HG02970 (cell line): ENCODE data around the gene CHSY3.
A peak's percentile ranks its signal among the peaks of the same experiment; 100 is the strongest.
"Not testable (repeated sequence)": the region's sequence is repeated elsewhere in the genome, so short reads cannot be mapped to it uniquely, and the experiment has no call there.

Experiments used
- ATAC-seq: cut with Tn5 transposase; IDR thresholded peaks from one replicate; pipeline ENCODE4 v1.9.1; 2021; ENCODE audit warnings: mild to moderate bottlenecking, moderate library complexity, moderate number of reproducible peaks; ENCODE audit not compliant: unreplicated experiment, low FRiP score

The CHSY3 gene

GRCh38 chr5:130138406-130139045 lies 234.3 kb downstream of the CHSY3 start:
- no peak for ATAC-seq

GRCh38 chr5:130141659-130142320 lies 237.5 kb downstream of the CHSY3 start:
- ATAC-seq: peak; percentile 59

- ATAC-seq: no peak
These were observed 247.0 kb downstream of the CHSY3 start for GRCh38 chr5:130151239-130151638.

GRCh38 chr5:130155345-130156011 lies 251.2 kb downstream of the CHSY3 start:
- ATAC-seq: no peak

GRCh38 chr5:130158036-130158435 lies 253.8 kb downstream of the CHSY3 start:
- no peak for ATAC-seq

- no peak for ATAC-seq
These were observed 255.7 kb downstream of the CHSY3 start for GRCh38 chr5:130159968-130160367.

GRCh38 chr5:130164966-130165365 lies 260.7 kb downstream of the CHSY3 start:
- ATAC-seq: no peak

GRCh38 chr5:130166839-130167490 lies 262.7 kb downstream of the CHSY3 start:
- ATAC-seq: no peak

- ATAC-seq: no peak
These were observed 263.9 kb downstream of the CHSY3 start for GRCh38 chr5:130168211-130168610.

GRCh38 chr5:130171699-130172098 lies 267.4 kb downstream of the CHSY3 start:
- no peak for ATAC-seq

GRCh38 chr5:130183115-130183514 lies 278.9 kb downstream of the CHSY3 start:
- ATAC-seq: no peak

GRCh38 chr5:130189961-130190360 lies 285.7 kb downstream of the CHSY3 start:
- ATAC-seq: no peak

- no peak for ATAC-seq
These were observed 294.7 kb downstream of the CHSY3 start for GRCh38 chr5:130198927-130199326.

- ATAC-seq: no peak
These were observed 302.4 kb downstream of the CHSY3 start for GRCh38 chr5:130206686-130207085.

GRCh38 chr5:130213607-130214006 lies 309.3 kb downstream of the CHSY3 start:
- ATAC-seq: no peak

- no peak for ATAC-seq
These were observed 312.0 kb downstream of the CHSY3 start for GRCh38 chr5:130216286-130216685.

GRCh38 chr5:130222573-130222972 lies 318.3 kb downstream of the CHSY3 start:
- no peak for ATAC-seq

GRCh38 chr5:130226556-130226955 lies 322.3 kb downstream of the CHSY3 start:
- ATAC-seq: not testable (repeated sequence)

- ATAC-seq: no peak
These were observed 323.4 kb downstream of the CHSY3 start for GRCh38 chr5:130227699-130228098.

- no peak for ATAC-seq
These were observed 327.5 kb downstream of the CHSY3 start for GRCh38 chr5:130231786-130232185.

GRCh38 chr5:130234816-130235215 lies 330.6 kb downstream of the CHSY3 start:
- no peak for ATAC-seq
